ENCODE data around the gene GSN.

The GSN gene

GRCh38 chr9:121372239-121373010, 104.5 kb downstream of the GSN start:
- no peak for DNase-seq (ENCODE audit: low spot score)

- no peak for DNase-seq (ENCODE audit: low spot score)
Observed at GRCh38 chr9:121373011-121373729, 105.2 kb downstream of the GSN start.

DNA sequence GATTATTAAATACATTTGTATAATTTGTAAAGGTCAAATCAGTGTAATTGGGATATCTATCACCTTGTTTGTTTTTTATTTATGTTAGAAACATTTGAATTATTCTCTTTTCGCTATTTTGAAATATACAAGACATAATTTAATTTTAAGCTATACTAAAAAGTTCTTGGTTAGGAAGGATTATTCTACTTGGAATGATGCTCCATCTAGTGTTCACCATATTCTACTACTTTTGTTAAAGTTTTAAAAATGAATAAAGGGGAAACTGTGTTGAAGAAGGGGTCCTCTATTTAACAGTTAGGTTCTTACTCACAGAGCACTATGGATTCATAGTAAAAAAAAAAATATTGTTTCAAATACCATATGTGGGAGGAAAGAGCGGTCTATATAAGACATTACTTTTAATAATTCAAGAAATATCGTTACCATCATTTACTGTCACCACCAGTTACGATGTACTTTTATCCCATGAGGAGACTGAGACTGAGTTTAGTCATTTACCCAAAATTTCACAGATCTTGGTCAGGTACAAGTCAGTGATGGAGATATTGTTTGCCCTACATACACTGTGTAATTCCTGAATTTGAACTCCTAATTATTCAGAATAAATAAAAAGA, 108.4 kb downstream of the GSN start:
- DNase-seq (ENCODE audit: low spot score): no peak

- no peak for DNase-seq (ENCODE audit: low spot score)
Observed at GRCh38 chr9:121380846-121381245, 112.9 kb downstream of the GSN start.
